ENCODE data around the gene GLRX3. TPM values are rescaled to one million over a fixed set of nuclear protein-coding genes. Genes with fewer than 3 reads are reported as not detected.

GLRX3 gene
- total and polyA plus RNA-seq, 9 donors: 57.5 to 71.6 (median 62.1) TPM

GRCh38 chr10:130218936-130219335 lies 82.7 kb downstream of the GLRX3 start:
- Histone ChIP-seq H3K36me3 (ENCODE audit: control insufficient read depth, insufficient read depth, low read length) (no peaks in the 10 kb centered on the region), H3K9me3 (replicated peaks; ENCODE audit: control insufficient read depth, low read depth, low read length) (no peaks in the 10 kb centered on the region), H3K27me3 (ENCODE audit: control insufficient read depth, insufficient read depth, low read length) (no peaks in the 10 kb centered on the region), H3K4me3 (ENCODE audit: low read length) (no peak overlapping the region), H3K27ac (ENCODE audit: low read length) (no peak overlapping the region), H3K4me1 (ENCODE audit: control insufficient read depth, insufficient read depth, low read length) (peaks cover 3% of the 10 kb centered on the region)
- 88% methylated on average over 9 of the region's 9 CpGs for WGBS (ENCODE audit: insufficient coverage)
- DNase-seq: peak; percentile 25

GRCh38 chr10:130220251-130221185 lies 84.3 kb downstream of the GLRX3 start:
- Histone ChIP-seq H3K27me3 (ENCODE audit: control insufficient read depth, insufficient read depth, low read length) (no peaks in the 10 kb centered on the region), H3K4me1 (ENCODE audit: control insufficient read depth, insufficient read depth, low read length) (peaks cover 3% of the 10 kb centered on the region), H3K36me3 (ENCODE audit: control insufficient read depth, insufficient read depth, low read length) (no peaks in the 10 kb centered on the region), H3K4me3 (ENCODE audit: low read length) (no peak overlapping the region), H3K27ac (ENCODE audit: low read length) (no peak overlapping the region), H3K9me3 (replicated peaks; ENCODE audit: control insufficient read depth, low read depth, low read length) (no peaks in the 10 kb centered on the region)
- WGBS (ENCODE audit: insufficient coverage): 81% methylated on average over 10 of the region's 19 CpGs
- DNase-seq: no peak

GRCh38 chr10:130221456-130222375 lies 85.5 kb downstream of the GLRX3 start:
- DNase-seq: no peak
- 69% methylated on average over 8 of the region's 15 CpGs for WGBS (ENCODE audit: insufficient coverage)

GRCh38 chr10:130222381-130222780 lies 86.2 kb downstream of the GLRX3 start:
- Histone ChIP-seq H3K27ac (ENCODE audit: low read length) (no peak overlapping the region), H3K9me3 (replicated peaks; ENCODE audit: control insufficient read depth, low read depth, low read length) (peaks cover 2% of the 10 kb centered on the region), H3K36me3 (ENCODE audit: control insufficient read depth, insufficient read depth, low read length) (no peaks in the 10 kb centered on the region), H3K27me3 (ENCODE audit: control insufficient read depth, insufficient read depth, low read length) (no peaks in the 10 kb centered on the region), H3K4me3 (ENCODE audit: low read length) (no peak overlapping the region), H3K4me1 (ENCODE audit: control insufficient read depth, insufficient read depth, low read length) (peaks cover 3% of the 10 kb centered on the region)
- WGBS (ENCODE audit: insufficient coverage): 87% methylated on average over 3 of the region's 8 CpGs
- DNase-seq: no peak

More at GRCh38 chr10:130221456-130222375, 85.5 kb downstream of the GLRX3 start:
- Histone ChIP-seq H3K4me1 (ENCODE audit: control insufficient read depth, insufficient read depth, low read length) (peaks cover 3% of the 10 kb centered on the region), H3K27ac (ENCODE audit: low read length) (no peak overlapping the region), H3K9me3 (replicated peaks; ENCODE audit: control insufficient read depth, low read depth, low read length) (no peaks in the 10 kb centered on the region), H3K4me3 (ENCODE audit: low read length) (no peak overlapping the region), H3K27me3 (ENCODE audit: control insufficient read depth, insufficient read depth, low read length) (no peaks in the 10 kb centered on the region), H3K36me3 (ENCODE audit: control insufficient read depth, insufficient read depth, low read length) (no peaks in the 10 kb centered on the region)

- H3K36me3 ChIP-seq (ENCODE audit: control insufficient read depth, insufficient read depth, low read length): no peaks in the 10 kb centered on the region
- H3K9me3 ChIP-seq (replicated peaks; ENCODE audit: control insufficient read depth, low read depth, low read length): peaks cover 8% of the 10 kb centered on the region
- no peak overlapping the region for H3K27ac ChIP-seq (ENCODE audit: low read length)
- no peak for DNase-seq
- H3K27me3 ChIP-seq (ENCODE audit: control insufficient read depth, insufficient read depth, low read length): no peaks in the 10 kb centered on the region
- no peak overlapping the region for H3K4me3 ChIP-seq (ENCODE audit: low read length)
- no CpG with 5 or more reads among the region's 4 CpGs for WGBS (ENCODE audit: insufficient coverage)
- no peaks in the 10 kb centered on the region for H3K4me1 ChIP-seq (ENCODE audit: control insufficient read depth, insufficient read depth, low read length)
Observed at GRCh38 chr10:130224228-130224627, 88.0 kb downstream of the GLRX3 start.

- 82% methylated on average over 2 of the region's 3 CpGs for WGBS (ENCODE audit: insufficient coverage)
- H3K4me3 ChIP-seq (ENCODE audit: low read length): no peak overlapping the region
- no peak overlapping the region for H3K27ac ChIP-seq (ENCODE audit: low read length)
- no peaks in the 10 kb centered on the region for H3K27me3 ChIP-seq (ENCODE audit: control insufficient read depth, insufficient read depth, low read length)
- DNase-seq: no peak
- H3K4me1 ChIP-seq (ENCODE audit: control insufficient read depth, insufficient read depth, low read length): no peaks in the 10 kb centered on the region
- H3K9me3 ChIP-seq (replicated peaks; ENCODE audit: control insufficient read depth, low read depth, low read length): peaks cover 8% of the 10 kb centered on the region
- H3K36me3 ChIP-seq (ENCODE audit: control insufficient read depth, insufficient read depth, low read length): no peaks in the 10 kb centered on the region
Observed at GRCh38 chr10:130226012-130226411, 89.8 kb downstream of the GLRX3 start.

GRCh38 chr10:130227883-130228282 lies 91.7 kb downstream of the GLRX3 start:
- Histone ChIP-seq H3K27ac (ENCODE audit: low read length) (no peak overlapping the region), H3K27me3 (ENCODE audit: control insufficient read depth, insufficient read depth, low read length) (no peaks in the 10 kb centered on the region), H3K9me3 (replicated peaks; ENCODE audit: control insufficient read depth, low read depth, low read length) (peaks cover 8% of the 10 kb centered on the region), H3K36me3 (ENCODE audit: control insufficient read depth, insufficient read depth, low read length) (no peaks in the 10 kb centered on the region), H3K4me3 (ENCODE audit: low read length) (no peak overlapping the region), H3K4me1 (ENCODE audit: control insufficient read depth, insufficient read depth, low read length) (no peaks in the 10 kb centered on the region)
- 100% methylated on average over 1 of the region's 2 CpGs for WGBS (ENCODE audit: insufficient coverage)
- no peak for DNase-seq

Other genes with a start within 250 kb of the GLRX3 start
- 33.6 TPM for gene EBF3, start 172.1 kb upstream of the GLRX3 start, total RNA-seq
- 100 to 1,000 TPM in 1 of 8 donors, 10 to 100 TPM in 7; 52.8 to 102 (median 77.4) TPM for gene EBF3, start 172.1 kb upstream of the GLRX3 start, polyA plus RNA-seq (ENCODE audit: insufficient read depth in 1 of 8, insufficient read length in 8 of 8, low replicate concordance in 1 of 8)
- gene C10orf143, start 25.6 kb upstream of the GLRX3 start, total RNA-seq: 1.1 TPM
- gene C10orf143, start 25.6 kb upstream of the GLRX3 start, polyA plus RNA-seq (ENCODE audit: insufficient read depth in 1 of 8, insufficient read length in 8 of 8, low replicate concordance in 1 of 8): 1 to 10 TPM; 2.7 to 4.5 (median 3.4) TPM

Measured in muscle of leg (tissue), 11 donors.